ENCODE results near the gene MDN1.

Gene MDN1

GRCh38 chr6:89707766-89708165 is 111.8 kb downstream of the MDN1 start:
- no peak for DNase-seq
- no peaks in the 10 kb centered on the region for H3K27me3 ChIP-seq
- H3K4me1 ChIP-seq = no peaks in the 10 kb centered on the region
- no peak for TF ChIP-seq CTCF (IDR thresholded peaks at IDR 0.05; ENCODE audit: low read depth, low read length)
- peaks cover 91% of the 10 kb centered on the region for H3K36me3 ChIP-seq
- H3K4me3 ChIP-seq (ENCODE audit: low read depth, low read length) = no peak overlapping the region
- H3K9me3 ChIP-seq = no peaks in the 10 kb centered on the region

DNA sequence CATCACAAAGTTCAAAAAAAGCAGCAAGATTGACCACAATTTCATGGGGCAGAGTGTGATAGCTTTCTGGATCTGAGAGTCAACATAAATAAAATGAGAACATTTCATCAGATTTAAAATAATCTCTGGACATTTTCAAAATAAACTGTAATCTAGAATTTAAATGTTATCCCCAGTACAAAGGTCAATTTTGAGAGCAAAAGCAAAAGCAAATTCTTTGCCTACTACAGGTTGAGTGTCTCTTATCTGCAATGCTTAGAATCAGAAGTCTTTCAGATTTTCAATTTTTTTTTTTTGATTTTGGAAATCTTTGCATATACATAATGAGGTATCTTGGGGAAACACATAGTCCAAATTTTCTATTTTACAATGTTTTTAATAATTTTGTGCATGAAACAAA is 113.5 kb downstream of the MDN1 start:
- no peak for TF ChIP-seq CTCF (IDR thresholded peaks at IDR 0.05; ENCODE audit: low read depth, low read length)
- H3K4me3 ChIP-seq (ENCODE audit: low read depth, low read length) = no peak overlapping the region
- no peaks in the 10 kb centered on the region for H3K27me3 ChIP-seq
- no peak for DNase-seq
- H3K4me1 ChIP-seq = no peaks in the 10 kb centered on the region
- H3K36me3 ChIP-seq = peaks cover 87% of the 10 kb centered on the region
- H3K9me3 ChIP-seq = no peaks in the 10 kb centered on the region

DNA sequence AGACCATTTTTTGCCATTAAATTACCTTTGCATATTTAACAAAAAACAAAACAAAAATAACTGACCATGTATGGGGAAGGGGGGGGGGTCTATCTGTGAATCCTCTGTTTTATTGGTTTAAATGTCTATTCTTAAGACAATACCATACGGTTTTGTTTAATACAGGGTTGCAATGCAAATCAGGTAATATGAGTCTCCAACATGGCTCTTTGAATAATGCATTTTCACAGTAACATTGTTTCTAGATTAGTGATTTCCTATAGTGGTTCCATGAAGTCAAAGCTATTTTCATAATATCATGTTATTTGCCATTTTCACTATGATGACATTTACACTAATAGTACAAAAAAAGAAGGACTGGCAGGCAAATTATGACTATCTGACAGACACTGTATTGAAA is 116.3 kb downstream of the MDN1 start:
- no peak overlapping the region for H3K4me3 ChIP-seq (ENCODE audit: low read depth, low read length)

DNA sequence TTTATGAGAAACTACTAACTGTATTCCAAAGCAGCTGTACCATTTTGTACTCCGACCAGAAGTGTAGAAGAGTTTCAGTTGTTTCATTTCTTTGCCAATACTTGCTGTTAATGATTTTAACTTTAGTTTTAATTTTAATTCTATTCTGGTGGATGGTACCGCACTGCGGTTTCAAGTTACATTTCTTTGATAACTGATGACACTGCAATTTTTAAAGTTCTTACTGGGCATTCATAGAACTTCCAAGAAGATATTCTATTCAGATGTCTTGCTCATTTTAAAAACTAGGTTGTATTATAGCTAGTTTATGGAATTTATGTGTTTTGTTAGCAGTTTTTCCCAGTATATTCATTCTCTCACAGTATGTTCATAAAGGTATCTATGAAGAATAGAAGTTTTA is 117.2 kb downstream of the MDN1 start:
- TF ChIP-seq CTCF (IDR thresholded peaks at IDR 0.05; ENCODE audit: low read depth, low read length) = no peak

More for the DNA sequence above, 116.3 kb downstream of the MDN1 start:
- no peak for DNase-seq
- TF ChIP-seq CTCF (IDR thresholded peaks at IDR 0.05; ENCODE audit: low read depth, low read length) = no peak
- Histone ChIP-seq H3K4me1 (no peaks in the 10 kb centered on the region), H3K9me3 (no peaks in the 10 kb centered on the region), H3K27me3 (no peaks in the 10 kb centered on the region), H3K36me3 (peaks cover 83% of the 10 kb centered on the region)

DNA sequence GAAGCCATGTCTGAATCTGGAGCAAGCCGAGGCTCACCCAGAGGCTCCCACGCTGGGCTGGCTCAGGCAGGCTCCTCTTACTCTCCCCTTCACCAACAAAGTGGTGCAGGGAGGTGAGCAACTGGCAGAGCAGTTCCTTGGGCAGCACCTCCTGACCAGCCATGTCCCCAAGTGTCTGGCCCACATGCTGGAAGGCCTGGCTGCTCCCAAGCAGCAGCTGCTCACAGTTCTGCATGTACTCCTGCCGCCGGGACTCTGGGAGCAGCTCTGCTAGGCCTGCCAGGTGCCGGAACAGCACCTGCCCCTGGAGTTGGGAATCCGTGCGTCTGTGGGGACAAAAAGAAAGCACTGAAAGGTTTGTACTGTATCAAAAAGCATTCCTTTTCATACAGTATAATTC is 123.9 kb downstream of the MDN1 start:
- H3K4me1 ChIP-seq = no peaks in the 10 kb centered on the region
- TF ChIP-seq CTCF (IDR thresholded peaks at IDR 0.05; ENCODE audit: low read depth, low read length) = no peak
- peaks cover 95% of the 10 kb centered on the region for H3K36me3 ChIP-seq
- H3K9me3 ChIP-seq = no peaks in the 10 kb centered on the region
- no peak for DNase-seq
- no peak overlapping the region for H3K4me3 ChIP-seq (ENCODE audit: low read depth, low read length)
- H3K27me3 ChIP-seq = no peaks in the 10 kb centered on the region

More for the DNA sequence above, 117.2 kb downstream of the MDN1 start:
- Histone ChIP-seq H3K9me3 (no peaks in the 10 kb centered on the region), H3K27me3 (no peaks in the 10 kb centered on the region), H3K4me3 (ENCODE audit: low read depth, low read length) (no peak overlapping the region), H3K4me1 (no peaks in the 10 kb centered on the region), H3K36me3 (peaks cover 83% of the 10 kb centered on the region)
- no peak for DNase-seq

GRCh38 chr6:89694428-89694827 is 125.2 kb downstream of the MDN1 start:
- H3K9me3 ChIP-seq = no peaks in the 10 kb centered on the region
- H3K27me3 ChIP-seq = no peaks in the 10 kb centered on the region
- no peak for DNase-seq
- no peak for TF ChIP-seq CTCF (IDR thresholded peaks at IDR 0.05; ENCODE audit: low read depth, low read length)
- no peak overlapping the region for H3K4me3 ChIP-seq (ENCODE audit: low read depth, low read length)
- H3K36me3 ChIP-seq = peaks cover 96% of the 10 kb centered on the region
- no peaks in the 10 kb centered on the region for H3K4me1 ChIP-seq
